GM23338 (cell line): ENCODE results near the gene CLDN9. TPM values are rescaled to one million over a fixed set of nuclear protein-coding genes. Genes with fewer than 3 reads are reported as not detected.

ENCODE experiments used
- ATAC-seq: fragments of 200-7000 bp; cut with Tn5 transposase; 3 replicates; pipeline ENCODE4 v1.9.1; 2020
- DNase-seq: peaks from one replicate; pipeline ENCODE4 v3.0.0-alpha.2; 2015; ENCODE audit warnings: low spot score
- H2AFZ ChIP-seq: fragments of 200-600 bp; sonication (generic); 2 replicates; pipeline ENCODE4 v1.8.0; 2016; ENCODE audit warnings: antibody characterized with exemption, mild to moderate bottlenecking, moderate library complexity
- H3F3A ChIP-seq: fragments of 200-600 bp; sonication (generic); replicated peaks from 2 replicates; pipeline ENCODE4 v1.8.0; 2017; ENCODE audit warnings: antibody characterized with exemption, mixed run types, low read depth
- H3K27ac ChIP-seq: fragments of 200-600 bp; sonication (generic); 2 replicates; pipeline ENCODE4 v1.6.1; 2016; ENCODE audit warnings: low read depth
- H3K27me3 ChIP-seq: fragments of 200-600 bp; sonication (generic); 2 replicates; pipeline ENCODE4 v1.8.0; 2016; ENCODE audit warnings: mild to moderate bottlenecking, mixed run types, moderate library complexity; ENCODE audit not compliant: insufficient read depth
- H3K36me3 ChIP-seq: fragments of 200-600 bp; sonication (generic); 2 replicates; pipeline ENCODE4 v1.8.0; 2016; ENCODE audit warnings: mild to moderate bottlenecking; ENCODE audit not compliant: insufficient read depth
- H3K4me1 ChIP-seq: fragments of 200-600 bp; sonication (generic); 2 replicates; pipeline ENCODE4 v1.8.0; 2016; ENCODE audit warnings: mild to moderate bottlenecking, moderate library complexity; ENCODE audit not compliant: insufficient read depth
- H3K4me2 ChIP-seq: fragments of 200-600 bp; sonication (generic); 2 replicates; pipeline ENCODE4 v1.7.1; 2017; ENCODE audit warnings: mixed run types
- H3K4me3 ChIP-seq: fragments of 200-600 bp; sonication (generic); 2 replicates; pipeline ENCODE4 v1.6.1; 2016; ENCODE audit warnings: mixed run types
- H3K79me2 ChIP-seq: fragments of 200-600 bp; sonication (generic); replicated peaks from 2 replicates; pipeline ENCODE4 v1.8.0; 2017; ENCODE audit warnings: mild to moderate bottlenecking; ENCODE audit not compliant: insufficient read depth
- H3K9me2 ChIP-seq: fragments of 200-600 bp; sonication (generic); 2 replicates; pipeline ENCODE4 v1.8.0; 2017; ENCODE audit not compliant: insufficient read depth
- H4K20me1 ChIP-seq: fragments of 200-600 bp; sonication (generic); replicated peaks from 2 replicates; pipeline ENCODE4 v1.8.0; 2017; ENCODE audit warnings: mild to moderate bottlenecking; ENCODE audit not compliant: insufficient read depth
- H3K27ac Mint-ChIP-seq: 2 replicates; pipeline ENCODE4 v1.8.0; 2020; ENCODE audit warnings: inconsistent platforms, mild to moderate bottlenecking, moderate library complexity, mixed read lengths
- H3K27me3 Mint-ChIP-seq: 3 replicates; pipeline ENCODE4 v1.8.0; 2022; ENCODE audit warnings: low read depth, mild to moderate bottlenecking, moderate library complexity, mixed read lengths, inconsistent platforms; ENCODE audit not compliant: insufficient read depth, poor library complexity
- H3K36me3 Mint-ChIP-seq: 3 replicates; pipeline ENCODE4 v1.8.0; 2021; ENCODE audit warnings: low read depth, mild to moderate bottlenecking, inconsistent platforms, moderate library complexity, mixed read lengths
- H3K4me1 Mint-ChIP-seq: 3 replicates; pipeline ENCODE4 v1.8.0; 2020; ENCODE audit warnings: mild to moderate bottlenecking, inconsistent platforms, mixed read lengths
- H3K4me3 Mint-ChIP-seq: 3 replicates; pipeline ENCODE4 v1.8.0; 2021; ENCODE audit warnings: moderate library complexity, mild to moderate bottlenecking, inconsistent platforms, mixed read lengths
- H3K9me3 Mint-ChIP-seq: 3 replicates; pipeline ENCODE4 v1.8.0; 2020; ENCODE audit warnings: moderate library complexity, mild to moderate bottlenecking, inconsistent platforms, mixed read lengths
- CTCF ChIP-seq, 2 experiments: fragments of 200-600 bp in 1 of 2; sonication (generic) in 1 of 2; conservative IDR thresholded peaks; 2 replicates each; pipeline versions ENCODE4 v1.5.1 to v1.6.1; 2016 to 2017; ENCODE audit warnings: antibody characterized with exemption in 2 of 2, low read depth in 2 of 2, mild to moderate bottlenecking in 2 of 2, moderate library complexity in 1 of 2
- ETS1 ChIP-seq: IDR thresholded peaks from 2 replicates; pipeline ENCODE4 v1.6.1; 2016; ENCODE audit warnings: antibody characterized with exemption
- EZH2 ChIP-seq: fragments of 200-600 bp; sonication (generic); IDR thresholded peaks from one replicate; pipeline ENCODE4 v1.8.0; 2017; ENCODE audit warnings: antibody characterized with exemption, mild to moderate bottlenecking, low read depth; ENCODE audit not compliant: unreplicated experiment
- EZH2phosphoT487 ChIP-seq: fragments of 200-600 bp; sonication (generic); IDR thresholded peaks from one replicate; pipeline ENCODE4 v1.8.1; 2018; ENCODE audit warnings: antibody characterized with exemption; ENCODE audit not compliant: unreplicated experiment
- JUNB ChIP-seq: IDR thresholded peaks from one replicate; pipeline ENCODE4 v1.6.1; 2016; ENCODE audit warnings: antibody characterized with exemption; ENCODE audit not compliant: unreplicated experiment
- NANOG ChIP-seq: IDR thresholded peaks from 2 replicates; pipeline ENCODE4 v1.6.1; 2016; ENCODE audit warnings: antibody characterized with exemption, borderline replicate concordance
- REST ChIP-seq: IDR thresholded peaks from one replicate; pipeline ENCODE4 v1.6.1; 2018; ENCODE audit warnings: antibody characterized with exemption; ENCODE audit not compliant: unreplicated experiment
- ZNF114 ChIP-seq: fragments of 250-450 bp; sonication (Bioruptor Pico); IDR thresholded peaks from 2 replicates; pipeline ENCODE4 v1.5.0; 2020; ENCODE audit warnings: mild to moderate bottlenecking, moderate library complexity
- ZNF462 ChIP-seq: fragments of 250-450 bp; sonication (Bioruptor Pico); IDR thresholded peaks from 2 replicates; pipeline ENCODE4 v1.5.0; 2020; ENCODE audit warnings: mild to moderate bottlenecking, moderate library complexity
- polyA plus RNA-seq: library from polyadenylated mRNA; unstranded; fragments of >200 nt; fragmentation: Nextera tagmentation; extraction: Ambion mirVana; gene quantifications from 2 replicates; pipeline ENCODE4 v1.2.1, GENCODE V29; 2016
- total RNA-seq: library from RNA; depleted of rRNA; stranded (reverse); fragments of >200 nt; shearing (Covaris generic); gene quantifications from 2 replicates; pipeline ENCODE4 v1.2.3, GENCODE V29; 2014

CLDN9 gene
- total and polyA plus RNA-seq, 2 experiments from 2014 or later = 1.8 to 3.0 TPM

- TF ChIP-seq CTCF (conservative IDR thresholded peaks at IDR 0.05; ENCODE audit: low read depth in 2 of 2) (no peak), ETS1 (no peak), ZNF462 (CRISPR knock-in tag) (no peak), ZNF114 (CRISPR knock-in tag) (no peak)
Measured at GRCh38 chr16:2996298-2996697, 16.4 kb upstream of the CLDN9 start (continued).

DNA sequence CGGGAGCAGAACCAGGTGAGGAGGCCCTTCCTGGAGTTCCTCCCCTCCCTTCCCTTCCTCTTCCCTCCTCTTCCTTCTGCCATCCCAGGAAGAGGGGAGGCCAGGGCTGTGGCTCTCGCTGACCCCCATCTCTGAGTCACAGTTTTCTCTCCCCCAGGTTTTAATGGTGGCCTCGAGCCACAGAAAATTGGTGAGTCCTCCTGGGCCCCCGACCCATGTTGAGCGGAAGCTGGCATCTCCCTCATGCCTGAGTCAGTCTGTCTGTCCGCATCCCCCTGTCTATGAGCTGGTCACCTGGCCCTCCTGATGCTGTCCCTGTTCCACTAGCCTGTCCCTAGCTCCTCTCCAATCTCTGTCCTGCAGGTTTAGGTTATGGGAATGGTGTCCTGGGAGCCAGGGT lies 12.8 kb upstream of the CLDN9 start:
- Histone ChIP-seq H3K27me3 (no peaks in the 10 kb centered on the region), H3K4me2 (no peak overlapping the region), H3F3A (no peaks in the 10 kb centered on the region; the same call in 1 of the 2 replicates), H3K36me3 (no peaks in the 10 kb centered on the region), H4K20me1 (no peaks in the 10 kb centered on the region), H3K4me1 (peaks cover 5% of the 10 kb centered on the region; the same call in 1 of the 2 replicates), H3K79me2 (no peaks in the 10 kb centered on the region), H2AFZ (no peak overlapping the region), H3K9me2 (no peaks in the 10 kb centered on the region), H3K27ac (no peak overlapping the region), H3K4me3 (no peak overlapping the region)
- H3K4me3 Mint-ChIP-seq = no peak overlapping the region; the same call in 2 of the 3 replicates
- H3K27me3 Mint-ChIP-seq = peaks cover 3% of the 10 kb centered on the region
- DNase-seq (no peak), ATAC-seq (no peak)
- H3K27ac Mint-ChIP-seq = no peak overlapping the region
- H3K4me1 Mint-ChIP-seq = peaks cover 12% of the 10 kb centered on the region; the same call in 2 of the 3 replicates
- H3K36me3 Mint-ChIP-seq = peaks cover 4% of the 10 kb centered on the region; the same call in 1 of the 3 replicates
- H3K9me3 Mint-ChIP-seq = no peaks in the 10 kb centered on the region
- no peak for TF ChIP-seq ETS1
- no peak for TF ChIP-seq ZNF114 (CRISPR knock-in tag)
- TF ChIP-seq EZH2phosphoT487 = no peak
- TF ChIP-seq NANOG = no peak
- TF ChIP-seq JUNB = no peak
- TF ChIP-seq EZH2 = no peak
- TF ChIP-seq REST = no peak
